ENCODE measurements around the gene EMID1. TPM values are rescaled to one million over a fixed set of nuclear protein-coding genes. Genes with fewer than 3 reads are reported as not detected.
"Not testable (repeated sequence)": the region's sequence is repeated elsewhere in the genome, so short reads cannot be mapped to it uniquely, and the experiment has no call there.

Gene EMID1
- polyA plus RNA-seq, 3 donors: 1.3 to 5.9 (median 4.4) TPM

GRCh38 chr22:29207243-29207550, 1.5 kb downstream of the EMID1 start:
- H3K27ac ChIP-seq (ENCODE audit: low read depth, low read length): no peak overlapping the region
- 92 to 96% (median 92%) methylated on average over 5 of the region's 5 CpGs for WGBS, 3 donors

DNA sequence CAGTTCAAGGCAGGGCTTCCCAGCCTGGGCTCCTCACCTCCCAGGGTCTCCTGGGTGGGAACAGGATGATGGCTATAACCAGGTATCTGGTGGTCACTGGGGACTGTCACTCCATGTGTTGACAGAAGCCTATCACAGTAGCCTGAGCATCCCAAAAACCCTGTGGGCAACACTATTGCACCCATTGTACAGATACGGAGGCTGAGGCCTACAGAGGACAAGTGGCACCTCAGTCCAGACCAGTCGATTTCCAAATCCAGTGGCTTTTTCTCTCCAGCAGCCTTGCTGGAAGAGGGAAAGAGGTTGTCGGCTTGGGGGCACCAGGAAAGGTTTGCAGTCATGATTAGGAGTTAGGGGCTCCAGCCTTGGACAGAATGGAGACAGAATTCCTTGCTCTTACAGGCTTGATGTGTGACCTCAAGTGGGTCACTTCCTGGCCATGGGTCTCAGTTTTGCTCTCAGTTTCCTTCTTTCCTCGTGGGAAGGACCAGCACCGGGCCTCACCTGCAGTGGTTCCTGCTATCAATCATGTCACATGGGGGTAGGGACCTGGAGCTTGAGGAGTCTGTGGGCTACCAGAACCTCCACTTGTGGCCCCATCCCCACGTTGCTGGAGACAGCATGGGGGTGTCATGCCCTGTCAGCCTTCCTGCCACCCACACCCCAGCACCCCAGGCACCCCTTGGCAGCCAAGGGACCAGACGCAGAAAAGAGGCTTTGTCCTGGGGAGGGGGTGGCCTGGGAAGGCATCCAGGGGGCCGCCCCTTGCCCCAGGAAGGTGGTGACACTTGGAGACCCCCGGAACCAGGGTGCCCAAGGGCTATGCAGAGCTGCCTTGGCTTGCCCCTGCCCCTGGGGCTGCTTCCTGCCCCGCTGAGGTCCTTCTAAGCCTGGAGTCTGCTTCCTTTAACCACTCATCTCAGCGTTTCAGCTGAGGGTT, 2.1 kb downstream of the EMID1 start:
- H3K27ac ChIP-seq (ENCODE audit: low read depth, low read length): no peak overlapping the region

DNA sequence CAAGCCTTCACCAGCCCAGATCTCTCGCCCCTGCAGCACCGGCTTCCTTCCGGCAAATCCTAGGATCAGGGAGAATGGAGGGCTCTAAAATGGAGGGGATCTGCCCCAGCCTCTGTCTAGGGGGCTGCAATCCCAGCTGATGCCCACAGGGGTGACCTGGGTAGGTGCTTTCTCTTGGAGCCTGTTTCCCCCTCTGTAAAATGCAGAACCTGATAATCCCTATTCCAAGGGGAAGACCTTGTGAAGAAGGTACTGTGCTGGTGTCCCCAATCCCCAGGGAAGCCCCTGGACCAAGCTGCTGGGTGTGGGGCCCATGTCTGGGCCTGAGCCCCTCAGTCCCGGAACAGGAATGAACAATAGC, 2.8 kb downstream of the EMID1 start:
- no peak overlapping the region for H3K27ac ChIP-seq (ENCODE audit: low read depth, low read length)
- 71 to 93% (median 80%) methylated on average over 4 of the region's 4 CpGs for WGBS, 3 donors

More for the DNA sequence above, 2.1 kb downstream of the EMID1 start:
- WGBS, 3 donors: 57 to 73% (median 69%) methylated on average over 11 of the region's 11 CpGs

GRCh38 chr22:29208879-29209623, 3.4 kb downstream of the EMID1 start:
- 59 to 69% (median 68%) methylated on average over 16 to 17 of the region's 17 CpGs for WGBS, 3 donors
- no peak overlapping the region for H3K27ac ChIP-seq (ENCODE audit: low read depth, low read length)

DNA sequence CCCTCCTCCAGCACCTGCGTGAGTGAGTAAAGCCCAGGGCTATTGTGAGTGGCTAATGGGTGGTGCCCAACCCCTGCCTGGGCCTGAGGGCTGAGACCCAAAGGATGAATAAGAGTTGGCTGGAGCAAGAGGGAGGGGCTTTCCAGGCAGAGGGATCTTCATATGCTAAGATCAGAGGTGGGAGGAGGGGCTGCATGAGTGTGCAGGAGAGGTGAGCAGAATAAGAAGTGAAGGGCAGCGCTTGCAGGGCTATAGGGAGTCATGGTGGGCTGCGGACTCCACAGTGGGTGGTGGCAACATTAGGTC, 3.9 kb downstream of the EMID1 start:
- H3K27ac ChIP-seq (ENCODE audit: low read depth, low read length): no peak overlapping the region
- 93 to 96% (median 93%) methylated on average over 3 of the region's 3 CpGs for whole genome bisulfite sequencing, 3 donors

- no peak overlapping the region for H3K27ac ChIP-seq (ENCODE audit: low read depth, low read length)
These were observed 5.4 kb downstream of the EMID1 start for GRCh38 chr22:29211066-29211465.

GRCh38 chr22:29211466-29211865, 5.8 kb downstream of the EMID1 start:
- WGBS, 3 donors: 93 to 98% (median 96%) methylated on average over 9 of the region's 9 CpGs
- no peak overlapping the region for H3K27ac ChIP-seq (ENCODE audit: low read depth, low read length)

More at GRCh38 chr22:29211066-29211465, 5.4 kb downstream of the EMID1 start:
- WGBS, 3 donors: 89 to 91% (median 89%) methylated on average over 11 of the region's 11 CpGs

DNA sequence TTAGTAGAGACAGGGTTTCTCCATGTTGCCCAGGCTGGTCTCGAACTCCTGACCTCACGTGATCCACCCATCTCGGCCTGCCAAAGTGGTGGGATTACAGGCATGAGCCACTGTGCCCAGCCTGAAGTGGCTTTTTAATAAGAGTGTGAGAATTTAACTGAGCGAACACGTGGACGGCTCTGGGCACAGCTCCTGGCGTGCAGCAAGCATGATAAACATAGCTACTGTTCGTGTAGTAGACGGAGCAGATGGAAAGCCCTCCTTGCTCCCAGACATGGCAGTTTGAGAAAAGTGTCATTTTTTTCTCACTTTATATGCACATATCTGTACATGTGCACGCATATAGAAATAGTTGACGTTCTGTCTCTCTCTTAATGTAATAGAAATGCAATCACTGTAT, 7.0 kb downstream of the EMID1 start:
- 52 to 90% (median 90%) methylated on average over 11 of the region's 11 CpGs for WGBS, 3 donors
- no peak overlapping the region for H3K27ac ChIP-seq (ENCODE audit: low read depth, low read length)

DNA sequence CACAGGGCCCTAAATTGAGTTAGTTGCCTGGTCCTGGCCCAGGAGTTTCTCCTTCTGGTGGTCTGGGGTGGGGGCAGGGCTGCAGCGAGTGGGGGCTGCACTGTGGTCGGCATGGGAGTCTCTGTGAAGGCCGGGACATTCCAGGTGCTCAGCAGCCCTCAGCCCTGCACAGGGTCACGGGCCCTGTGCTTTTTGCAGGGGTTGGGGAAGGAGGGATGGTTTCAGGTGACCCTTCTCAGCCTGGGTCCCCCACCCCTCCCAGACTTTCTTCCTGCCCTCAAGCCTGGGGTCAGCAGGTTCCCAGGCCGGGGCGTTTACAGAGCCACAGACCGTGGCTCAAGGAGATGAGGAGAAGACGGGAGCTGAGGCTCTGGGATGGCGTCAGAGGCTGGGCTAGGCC, 7.8 kb downstream of the EMID1 start:
- H3K27ac ChIP-seq (ENCODE audit: low read depth, low read length): no peak overlapping the region
- whole genome bisulfite sequencing, 3 donors: 86 to 90% (median 89%) methylated on average over 9 of the region's 9 CpGs

- 96 to 98% (median 97%) methylated on average over 6 of the region's 6 CpGs for WGBS, 3 donors
- H3K27ac ChIP-seq (ENCODE audit: low read depth, low read length): no peak overlapping the region
These were observed 8.5 kb downstream of the EMID1 start for GRCh38 chr22:29214232-29214631.

GRCh38 chr22:29215012-29215860, 9.5 kb downstream of the EMID1 start:
- H3K27ac ChIP-seq (ENCODE audit: low read depth, low read length): no peak overlapping the region
- 91 to 97% (median 93%) methylated on average over 14 of the region's 14 CpGs for WGBS, 3 donors

- no peak overlapping the region for H3K27ac ChIP-seq (ENCODE audit: low read depth, low read length)
- WGBS, 3 donors: 83 to 88% (median 86%) methylated on average over 14 of the region's 14 CpGs
These were observed 10.5 kb downstream of the EMID1 start for GRCh38 chr22:29216011-29216872.

DNA sequence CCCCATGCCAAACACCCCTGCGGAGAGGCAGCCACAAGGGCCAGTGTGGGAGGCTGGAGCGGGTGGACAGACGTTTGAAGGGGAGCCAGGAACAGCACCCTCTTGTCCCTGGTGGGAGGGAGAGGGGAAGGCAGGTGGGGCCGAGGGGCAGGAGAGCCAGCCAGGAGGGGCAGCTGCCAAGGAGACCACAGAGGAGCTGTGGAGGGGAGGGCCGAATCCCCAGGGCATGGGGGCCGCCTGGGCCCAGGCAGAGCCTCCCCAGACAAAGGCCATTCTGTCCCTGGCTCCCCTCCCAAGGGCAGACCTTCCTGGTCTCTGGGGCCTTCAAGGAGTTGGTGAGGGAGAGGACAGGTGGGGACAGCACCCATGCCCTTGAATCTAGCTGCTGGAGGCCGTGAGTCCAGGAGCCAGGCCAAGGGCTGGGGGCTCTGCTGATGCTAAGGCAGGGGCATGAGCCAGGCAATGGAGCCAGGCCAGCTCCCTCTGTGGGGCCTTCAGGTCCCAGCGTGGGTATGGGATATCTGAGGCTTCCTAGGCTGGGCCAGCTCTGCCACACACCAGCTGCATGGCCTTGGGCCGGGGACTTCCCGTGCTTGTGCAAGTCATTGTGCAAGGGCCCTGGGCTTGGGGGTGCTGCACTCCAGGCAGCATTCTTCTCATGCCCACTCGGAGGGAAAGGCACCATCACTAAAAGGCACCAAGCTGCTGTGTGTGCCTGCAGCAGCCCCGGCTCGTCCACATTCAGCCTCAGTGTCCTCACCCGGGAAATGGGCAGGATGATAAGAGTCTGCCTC, 11.4 kb downstream of the EMID1 start:
- 55 to 60% (median 56%) methylated on average over 14 of the region's 14 CpGs for WGBS, 3 donors

DNA sequence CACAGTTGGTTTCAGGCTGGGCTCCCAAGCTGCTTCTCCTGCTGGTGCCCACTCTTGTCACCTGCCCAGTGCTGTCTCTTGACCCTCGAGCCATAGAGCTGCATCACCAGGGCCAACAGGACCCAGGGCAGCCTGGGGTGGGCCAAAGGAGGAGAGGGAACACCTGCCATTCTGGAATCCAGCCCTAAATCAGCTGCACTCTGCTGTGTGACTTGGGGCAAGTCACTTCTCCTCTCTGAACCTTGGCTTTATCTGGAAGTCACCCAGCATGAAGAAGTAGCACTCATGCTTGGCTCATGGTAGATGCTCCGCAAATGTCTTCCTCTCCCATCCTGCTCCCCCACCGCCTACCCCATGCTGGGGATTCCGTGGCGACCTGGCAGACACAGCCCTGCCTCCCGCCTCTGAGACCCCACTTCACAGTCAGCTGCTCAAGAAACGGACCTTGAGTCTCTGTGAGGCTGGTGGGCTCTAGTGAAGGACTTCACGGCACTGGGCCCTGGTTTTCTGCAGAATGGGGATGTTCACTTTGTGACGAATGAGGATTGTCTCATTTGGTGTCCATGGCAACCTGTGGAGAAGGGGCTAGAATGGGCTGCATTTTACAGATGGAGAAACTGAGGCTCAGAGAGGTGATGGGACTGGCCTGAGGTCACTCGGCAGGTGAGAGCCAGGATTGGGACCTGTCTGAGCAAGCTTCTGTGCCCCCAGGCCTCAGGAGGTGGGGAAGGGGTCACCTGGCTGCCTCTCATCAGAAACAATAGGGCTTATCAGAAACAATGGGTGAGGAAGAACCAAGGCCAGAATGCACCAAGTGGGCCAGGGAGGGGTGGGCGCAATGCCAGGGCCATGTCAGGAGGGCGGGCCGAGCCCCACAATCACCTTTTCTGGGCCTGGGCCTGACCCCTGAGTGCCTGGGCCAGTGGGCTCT, 12.4 kb downstream of the EMID1 start:
- no peak overlapping the region for H3K27ac ChIP-seq (ENCODE audit: low read depth, low read length)
- 82 to 84% (median 83%) methylated on average over 13 of the region's 13 CpGs for WGBS, 3 donors

More for the DNA sequence above, 11.4 kb downstream of the EMID1 start:
- no peak overlapping the region for H3K27ac ChIP-seq (ENCODE audit: low read depth, low read length)

DNA sequence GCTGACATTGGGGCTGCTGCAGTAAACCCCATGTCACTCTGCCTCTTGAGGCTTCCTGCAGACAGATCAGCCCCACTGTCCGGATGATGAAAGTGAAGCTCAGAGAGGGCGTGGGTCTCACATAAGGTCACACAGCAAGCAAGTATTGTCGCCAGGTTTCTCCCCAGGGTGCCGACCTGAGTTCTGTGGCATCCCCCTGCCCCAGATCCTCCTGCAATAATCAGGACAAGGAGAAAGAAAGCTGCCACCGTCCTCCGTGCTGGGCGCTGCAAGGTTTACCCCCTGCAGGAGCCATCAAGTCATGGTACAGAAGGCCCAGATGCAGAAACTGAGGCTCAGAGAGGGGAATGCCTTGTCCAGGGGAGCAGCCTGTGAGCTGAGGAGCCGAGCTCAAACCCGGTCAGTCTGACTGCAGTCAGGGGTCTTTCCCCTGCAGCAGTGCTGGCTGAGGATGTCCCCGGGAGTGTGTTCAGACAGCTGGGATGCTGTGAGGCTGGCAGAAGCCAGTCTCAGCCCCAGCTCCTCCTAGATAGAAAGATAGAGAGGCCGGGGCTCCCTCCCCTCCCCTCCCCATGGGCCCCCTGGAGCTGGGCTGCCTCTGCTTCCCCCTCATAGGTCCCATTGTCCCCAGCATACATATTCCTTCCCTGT, 13.2 kb downstream of the EMID1 start:
- WGBS, 3 donors: 92 to 95% (median 92%) methylated on average over 11 of the region's 11 CpGs
- H3K27ac ChIP-seq (ENCODE audit: low read depth, low read length): no peak overlapping the region

- not testable (repeated sequence) for H3K27ac ChIP-seq (ENCODE audit: low read depth, low read length)
- 59 to 88% (median 60%) methylated on average over 2 of the region's 2 CpGs for WGBS, 3 donors
These were observed 13.7 kb downstream of the EMID1 start for GRCh38 chr22:29219409-29219782.

Data from adipose tissue (tissue), 3 donors.